Adipocyte (in vitro differentiated cells): Measurements from ENCODE around the gene COL9A3.

ENCODE experiments used
- DNase-seq: peaks from one replicate; pipeline ENCODE4 v3.0.0-alpha.2; 2015; ENCODE audit warnings: low read depth
- H3K27me3 ChIP-seq: replicated peaks from 2 replicates; pipeline ENCODE4 v1.7.0; 2013; ENCODE audit warnings: mild to moderate bottlenecking, low read length, moderate library complexity; ENCODE audit not compliant: control insufficient read depth, insufficient read depth
- H3K36me3 ChIP-seq: 2 replicates; pipeline ENCODE4 v1.7.0; 2013; ENCODE audit warnings: low read length, mild to moderate bottlenecking, moderate library complexity; ENCODE audit not compliant: control insufficient read depth, insufficient read depth, severe bottlenecking
- H3K4me1 ChIP-seq: 2 replicates; pipeline ENCODE4 v1.7.0; 2013; ENCODE audit warnings: mild to moderate bottlenecking, low read length, moderate library complexity; ENCODE audit not compliant: control insufficient read depth, insufficient read depth
- H3K4me3 ChIP-seq: 2 replicates; pipeline ENCODE4 v1.7.0; 2013; ENCODE audit warnings: mild to moderate bottlenecking, low read length, moderate library complexity
- H3K9ac ChIP-seq: 2 replicates; pipeline ENCODE4 v1.7.0; 2013; ENCODE audit warnings: mild to moderate bottlenecking, low read length, moderate library complexity
- H3K9me3 ChIP-seq: 2 replicates; pipeline ENCODE4 v1.7.0; 2013; ENCODE audit warnings: mild to moderate bottlenecking, low read length, moderate library complexity; ENCODE audit not compliant: control insufficient read depth

COL9A3 gene

GRCh38 chr20:62780204-62780603, 36.6 kb upstream of the COL9A3 start:
- Histone ChIP-seq H3K9ac (no peak overlapping the region), H3K27me3 (peaks cover 20% of the 10 kb centered on the region), H3K4me1 (no peaks in the 10 kb centered on the region), H3K4me3 (no peak overlapping the region), H3K36me3 (no peaks in the 10 kb centered on the region), H3K9me3 (no peaks in the 10 kb centered on the region)
- no peak for DNase-seq

GRCh38 chr20:62780696-62781095, 36.2 kb upstream of the COL9A3 start:
- Histone ChIP-seq H3K4me1 (no peaks in the 10 kb centered on the region), H3K4me3 (no peak overlapping the region), H3K9me3 (no peaks in the 10 kb centered on the region), H3K27me3 (peaks cover 15% of the 10 kb centered on the region), H3K36me3 (no peaks in the 10 kb centered on the region), H3K9ac (no peak overlapping the region)
- DNase-seq, result no peak

GRCh38 chr20:62782149-62782892, 34.5 kb upstream of the COL9A3 start:
- DNase-seq, result no peak
- no peaks in the 10 kb centered on the region for H3K9me3 ChIP-seq
- H3K9ac ChIP-seq, result no peak overlapping the region
- no peak overlapping the region for H3K4me3 ChIP-seq
- H3K36me3 ChIP-seq, result no peaks in the 10 kb centered on the region
- peaks cover 18% of the 10 kb centered on the region for H3K27me3 ChIP-seq
- no peaks in the 10 kb centered on the region for H3K4me1 ChIP-seq

GRCh38 chr20:62782893-62783278, 34.0 kb upstream of the COL9A3 start:
- Histone ChIP-seq H3K4me3 (no peak overlapping the region), H3K4me1 (no peaks in the 10 kb centered on the region), H3K36me3 (no peaks in the 10 kb centered on the region), H3K9me3 (no peaks in the 10 kb centered on the region), H3K9ac (no peak overlapping the region), H3K27me3 (peaks cover 20% of the 10 kb centered on the region)
- DNase-seq, result no peak

GRCh38 chr20:62784497-62784896, 32.4 kb upstream of the COL9A3 start:
- Histone ChIP-seq H3K4me1 (no peaks in the 10 kb centered on the region), H3K9ac (no peak overlapping the region), H3K4me3 (no peak overlapping the region), H3K9me3 (no peaks in the 10 kb centered on the region), H3K27me3 (peaks cover 30% of the 10 kb centered on the region), H3K36me3 (no peaks in the 10 kb centered on the region)
- no peak for DNase-seq

- Histone ChIP-seq H3K9me3 (no peaks in the 10 kb centered on the region), H3K4me1 (no peaks in the 10 kb centered on the region), H3K36me3 (no peaks in the 10 kb centered on the region), H3K27me3 (peaks cover 24% of the 10 kb centered on the region), H3K4me3 (no peak overlapping the region), H3K9ac (no peak overlapping the region)
- no peak for DNase-seq
Measured at GRCh38 chr20:62785393-62785792, 31.5 kb upstream of the COL9A3 start.

- Histone ChIP-seq H3K4me1 (no peaks in the 10 kb centered on the region), H3K9me3 (no peaks in the 10 kb centered on the region), H3K9ac (no peak overlapping the region), H3K27me3 (peaks cover 22% of the 10 kb centered on the region), H3K4me3 (no peak overlapping the region), H3K36me3 (no peaks in the 10 kb centered on the region)
- no peak for DNase-seq
Measured at GRCh38 chr20:62786157-62786556, 30.7 kb upstream of the COL9A3 start.

- DNase-seq, result no peak
- H3K27me3 ChIP-seq, result peaks cover 22% of the 10 kb centered on the region
- H3K4me1 ChIP-seq, result no peaks in the 10 kb centered on the region
- no peak overlapping the region for H3K4me3 ChIP-seq
- H3K9me3 ChIP-seq, result no peaks in the 10 kb centered on the region
- no peaks in the 10 kb centered on the region for H3K36me3 ChIP-seq
- H3K9ac ChIP-seq, result no peak overlapping the region
Measured at GRCh38 chr20:62787321-62787720, 29.5 kb upstream of the COL9A3 start.

- Histone ChIP-seq H3K36me3 (no peaks in the 10 kb centered on the region), H3K9me3 (no peaks in the 10 kb centered on the region), H3K9ac (no peak overlapping the region), H3K27me3 (peaks cover 22% of the 10 kb centered on the region), H3K4me1 (no peaks in the 10 kb centered on the region), H3K4me3 (no peak overlapping the region)
- DNase-seq, result no peak
Measured at GRCh38 chr20:62787866-62788265, 29.0 kb upstream of the COL9A3 start.

- H3K4me3 ChIP-seq, result no peak overlapping the region
- peaks cover 18% of the 10 kb centered on the region for H3K27me3 ChIP-seq
- H3K4me1 ChIP-seq, result peaks cover under 1% of the 10 kb centered on the region
- H3K9ac ChIP-seq, result no peak overlapping the region
- H3K9me3 ChIP-seq, result no peaks in the 10 kb centered on the region
- DNase-seq, result no peak
- no peaks in the 10 kb centered on the region for H3K36me3 ChIP-seq
Measured at GRCh38 chr20:62788607-62789006, 28.2 kb upstream of the COL9A3 start.

- no peak overlapping the region for H3K9ac ChIP-seq
- no peaks in the 10 kb centered on the region for H3K9me3 ChIP-seq
- no peak overlapping the region for H3K4me3 ChIP-seq
- DNase-seq, result no peak
- H3K27me3 ChIP-seq, result peaks cover 18% of the 10 kb centered on the region
- no peaks in the 10 kb centered on the region for H3K36me3 ChIP-seq
- peaks cover 4% of the 10 kb centered on the region for H3K4me1 ChIP-seq
Measured at GRCh38 chr20:62790075-62790474, 26.8 kb upstream of the COL9A3 start.
